GM23338 (cell line): ENCODE data around the gene FOXRED1. TPM values are rescaled to one million over a fixed set of nuclear protein-coding genes. Genes with fewer than 3 reads are reported as not detected.

Experiments used
- ATAC-seq: fragments of 200-7000 bp; cut with Tn5 transposase; 3 replicates; pipeline ENCODE4 v1.9.1; 2020
- DNase-seq: peaks from one replicate; pipeline ENCODE4 v3.0.0-alpha.2; 2015; ENCODE audit warnings: low spot score
- H2AFZ ChIP-seq: fragments of 200-600 bp; sonication (generic); 2 replicates; pipeline ENCODE4 v1.8.0; 2016; ENCODE audit warnings: antibody characterized with exemption, mild to moderate bottlenecking, moderate library complexity
- H3F3A ChIP-seq: fragments of 200-600 bp; sonication (generic); replicated peaks from 2 replicates; pipeline ENCODE4 v1.8.0; 2017; ENCODE audit warnings: antibody characterized with exemption, mixed run types, low read depth
- H3K27ac ChIP-seq: fragments of 200-600 bp; sonication (generic); 2 replicates; pipeline ENCODE4 v1.6.1; 2016; ENCODE audit warnings: low read depth
- H3K27me3 ChIP-seq: fragments of 200-600 bp; sonication (generic); 2 replicates; pipeline ENCODE4 v1.8.0; 2016; ENCODE audit warnings: mild to moderate bottlenecking, mixed run types, moderate library complexity; ENCODE audit not compliant: insufficient read depth
- H3K36me3 ChIP-seq: fragments of 200-600 bp; sonication (generic); 2 replicates; pipeline ENCODE4 v1.8.0; 2016; ENCODE audit warnings: mild to moderate bottlenecking; ENCODE audit not compliant: insufficient read depth
- H3K4me1 ChIP-seq: fragments of 200-600 bp; sonication (generic); 2 replicates; pipeline ENCODE4 v1.8.0; 2016; ENCODE audit warnings: mild to moderate bottlenecking, moderate library complexity; ENCODE audit not compliant: insufficient read depth
- H3K4me2 ChIP-seq: fragments of 200-600 bp; sonication (generic); 2 replicates; pipeline ENCODE4 v1.7.1; 2017; ENCODE audit warnings: mixed run types
- H3K4me3 ChIP-seq: fragments of 200-600 bp; sonication (generic); 2 replicates; pipeline ENCODE4 v1.6.1; 2016; ENCODE audit warnings: mixed run types
- H3K79me2 ChIP-seq: fragments of 200-600 bp; sonication (generic); replicated peaks from 2 replicates; pipeline ENCODE4 v1.8.0; 2017; ENCODE audit warnings: mild to moderate bottlenecking; ENCODE audit not compliant: insufficient read depth
- H3K9me2 ChIP-seq: fragments of 200-600 bp; sonication (generic); 2 replicates; pipeline ENCODE4 v1.8.0; 2017; ENCODE audit not compliant: insufficient read depth
- H4K20me1 ChIP-seq: fragments of 200-600 bp; sonication (generic); replicated peaks from 2 replicates; pipeline ENCODE4 v1.8.0; 2017; ENCODE audit warnings: mild to moderate bottlenecking; ENCODE audit not compliant: insufficient read depth
- H3K27ac Mint-ChIP-seq: 2 replicates; pipeline ENCODE4 v1.8.0; 2020; ENCODE audit warnings: inconsistent platforms, mild to moderate bottlenecking, moderate library complexity, mixed read lengths
- H3K27me3 Mint-ChIP-seq: 3 replicates; pipeline ENCODE4 v1.8.0; 2022; ENCODE audit warnings: low read depth, mild to moderate bottlenecking, moderate library complexity, mixed read lengths, inconsistent platforms; ENCODE audit not compliant: insufficient read depth, poor library complexity
- H3K36me3 Mint-ChIP-seq: 3 replicates; pipeline ENCODE4 v1.8.0; 2021; ENCODE audit warnings: low read depth, mild to moderate bottlenecking, inconsistent platforms, moderate library complexity, mixed read lengths
- H3K4me1 Mint-ChIP-seq: 3 replicates; pipeline ENCODE4 v1.8.0; 2020; ENCODE audit warnings: mild to moderate bottlenecking, inconsistent platforms, mixed read lengths
- H3K4me3 Mint-ChIP-seq: 3 replicates; pipeline ENCODE4 v1.8.0; 2021; ENCODE audit warnings: moderate library complexity, mild to moderate bottlenecking, inconsistent platforms, mixed read lengths
- H3K9me3 Mint-ChIP-seq: 3 replicates; pipeline ENCODE4 v1.8.0; 2020; ENCODE audit warnings: moderate library complexity, mild to moderate bottlenecking, inconsistent platforms, mixed read lengths
- CREB1 ChIP-seq: fragments of 250-450 bp; sonication (Bioruptor Pico); IDR thresholded peaks from 2 replicates; pipeline ENCODE4 v1.5.0; 2020; ENCODE audit warnings: low read depth, mild to moderate bottlenecking, moderate library complexity
- EZH2 ChIP-seq: fragments of 200-600 bp; sonication (generic); IDR thresholded peaks from one replicate; pipeline ENCODE4 v1.8.0; 2017; ENCODE audit warnings: antibody characterized with exemption, mild to moderate bottlenecking, low read depth; ENCODE audit not compliant: unreplicated experiment
- EZH2phosphoT487 ChIP-seq: fragments of 200-600 bp; sonication (generic); IDR thresholded peaks from one replicate; pipeline ENCODE4 v1.8.1; 2018; ENCODE audit warnings: antibody characterized with exemption; ENCODE audit not compliant: unreplicated experiment
- JUNB ChIP-seq: IDR thresholded peaks from one replicate; pipeline ENCODE4 v1.6.1; 2016; ENCODE audit warnings: antibody characterized with exemption; ENCODE audit not compliant: unreplicated experiment
- NANOG ChIP-seq: IDR thresholded peaks from 2 replicates; pipeline ENCODE4 v1.6.1; 2016; ENCODE audit warnings: antibody characterized with exemption, borderline replicate concordance
- POLR2AphosphoS5 ChIP-seq: IDR thresholded peaks from 2 replicates; pipeline ENCODE4 v1.6.1; 2016; ENCODE audit warnings: antibody characterized with exemption, low read depth
- STAT1 ChIP-seq: IDR thresholded peaks from one replicate; pipeline ENCODE4 v1.6.1; 2016; ENCODE audit warnings: antibody characterized with exemption; ENCODE audit not compliant: unreplicated experiment
- ZNF331 ChIP-seq: fragments of 250-450 bp; sonication (Bioruptor Pico); IDR thresholded peaks from 2 replicates; pipeline ENCODE4 v1.5.0; 2020; ENCODE audit warnings: low read depth, mild to moderate bottlenecking, moderate library complexity
- polyA plus RNA-seq: library from polyadenylated mRNA; unstranded; fragments of >200 nt; fragmentation: Nextera tagmentation; extraction: Ambion mirVana; gene quantifications from 2 replicates; pipeline ENCODE4 v1.2.1, GENCODE V29; 2016
- total RNA-seq: library from RNA; depleted of rRNA; stranded (reverse); fragments of >200 nt; shearing (Covaris generic); gene quantifications from 2 replicates; pipeline ENCODE4 v1.2.3, GENCODE V29; 2014
- TF ChIP-seq, protein P1 (sequence below): fragments of 250-450 bp; sonication (Bioruptor Pico); IDR thresholded peaks from 2 replicates; pipeline ENCODE4 v1.5.0; 2020; ENCODE audit warnings: mild to moderate bottlenecking, moderate library complexity
- TF ChIP-seq, protein P2 (sequence below): IDR thresholded peaks from 2 replicates; pipeline ENCODE4 v1.6.1; 2016; ENCODE audit warnings: antibody characterized with exemption
- TF ChIP-seq, protein P3 (sequence below), 2 experiments: fragments of 200-600 bp in 1 of 2; sonication (generic) in 1 of 2; conservative IDR thresholded peaks; 2 replicates each; pipeline versions ENCODE4 v1.5.1 to v1.6.1; 2016 to 2017; ENCODE audit warnings: antibody characterized with exemption in 2 of 2, low read depth in 2 of 2, mild to moderate bottlenecking in 2 of 2, moderate library complexity in 1 of 2
- TF ChIP-seq, protein P4 (sequence below): IDR thresholded peaks from one replicate; pipeline ENCODE4 v1.6.1; 2018; ENCODE audit warnings: antibody characterized with exemption; ENCODE audit not compliant: unreplicated experiment

FOXRED1 gene
- total and polyA plus RNA-seq, 2 experiments from 2014 or later: 25.2 to 59.2 TPM

DNA sequence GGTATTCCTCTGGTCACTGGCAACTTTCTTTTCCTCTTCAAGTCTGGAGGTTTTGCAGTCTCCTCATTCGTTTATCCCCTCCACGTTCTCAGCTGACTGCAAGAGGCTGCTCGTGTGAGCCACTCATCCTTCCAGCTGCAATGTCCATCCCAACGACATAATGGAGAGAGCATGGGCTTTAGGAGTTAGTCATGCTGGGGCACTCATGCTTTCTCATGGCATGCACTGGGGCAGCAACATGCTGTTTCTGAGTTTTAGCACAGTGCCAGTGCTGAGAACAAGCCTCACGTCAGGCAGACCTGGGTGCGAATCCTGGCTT lies 42.0 kb downstream of the FOXRED1 start (continued):
- TF ChIP-seq STAT1 (no peak), EZH2 (no peak), POLR2AphosphoS5 (no peak)

DNA sequence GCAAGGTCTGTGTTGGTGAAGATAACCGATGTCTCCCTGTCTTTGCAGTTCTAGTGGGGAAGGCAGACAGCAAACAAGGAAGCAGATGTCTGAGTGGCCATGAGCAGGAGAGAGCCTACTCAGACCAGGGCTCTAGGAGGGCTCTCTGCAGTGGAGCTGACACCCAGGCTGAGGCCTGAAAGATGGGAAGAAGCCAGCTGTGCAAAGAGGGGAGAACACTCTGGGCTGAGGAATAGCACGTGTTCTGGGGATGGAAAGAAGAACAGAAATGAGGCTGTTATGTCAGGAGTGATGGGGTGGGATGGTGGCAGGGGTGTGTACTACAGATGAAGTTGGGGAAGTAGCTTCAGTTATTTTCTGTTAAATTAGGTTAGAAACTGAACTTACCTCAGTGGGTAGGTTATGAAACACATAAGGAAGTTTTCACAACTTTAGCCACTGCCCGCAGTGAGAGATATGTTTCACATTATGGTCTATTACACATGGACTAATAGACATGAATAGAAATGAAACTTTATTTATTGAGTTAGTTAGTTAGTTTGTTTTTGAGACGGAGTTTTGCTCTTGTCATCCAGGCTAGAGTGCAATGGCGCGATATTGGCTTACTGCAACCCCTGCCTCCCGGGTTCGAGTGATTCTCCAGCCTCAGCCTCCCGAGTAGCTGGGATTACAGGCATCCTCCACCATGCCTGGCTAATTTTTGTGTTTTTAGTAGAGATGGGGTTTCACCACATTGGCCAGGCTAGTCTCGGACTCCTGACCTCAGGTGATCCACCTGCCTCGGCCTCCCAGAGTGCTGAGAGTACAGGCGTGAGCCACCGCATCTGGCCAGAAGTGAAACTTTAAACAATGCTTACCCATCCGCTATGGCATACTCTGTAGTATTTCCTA lies 42.7 kb downstream of the FOXRED1 start:
- H3K79me2 ChIP-seq: no peaks in the 10 kb centered on the region
- no peaks in the 10 kb centered on the region for H3F3A ChIP-seq
- Mint-ChIP-seq H3K4me3 (no peak overlapping the region), H3K4me1 (peaks cover 2% of the 10 kb centered on the region; the same call in 1 of the 3 replicates), H3K27ac (no peak overlapping the region), H3K36me3 (peaks cover 28% of the 10 kb centered on the region), H3K27me3 (no peaks in the 10 kb centered on the region), H3K9me3 (no peaks in the 10 kb centered on the region)
- H3K27me3 ChIP-seq: no peaks in the 10 kb centered on the region
- no peak overlapping the region for H3K4me2 ChIP-seq
- DNase-seq (no peak), ATAC-seq (no peak)
- H2AFZ ChIP-seq: no peak overlapping the region
- no peak overlapping the region for H3K27ac ChIP-seq
- no peaks in the 10 kb centered on the region for H4K20me1 ChIP-seq
- H3K4me1 ChIP-seq: no peaks in the 10 kb centered on the region
- H3K9me2 ChIP-seq: no peaks in the 10 kb centered on the region
- no peaks in the 10 kb centered on the region for H3K36me3 ChIP-seq
- no peak overlapping the region for H3K4me3 ChIP-seq
- TF ChIP-seq STAT1: no peak
- TF ChIP-seq POLR2AphosphoS5: no peak
- TF ChIP-seq, protein P1, sequence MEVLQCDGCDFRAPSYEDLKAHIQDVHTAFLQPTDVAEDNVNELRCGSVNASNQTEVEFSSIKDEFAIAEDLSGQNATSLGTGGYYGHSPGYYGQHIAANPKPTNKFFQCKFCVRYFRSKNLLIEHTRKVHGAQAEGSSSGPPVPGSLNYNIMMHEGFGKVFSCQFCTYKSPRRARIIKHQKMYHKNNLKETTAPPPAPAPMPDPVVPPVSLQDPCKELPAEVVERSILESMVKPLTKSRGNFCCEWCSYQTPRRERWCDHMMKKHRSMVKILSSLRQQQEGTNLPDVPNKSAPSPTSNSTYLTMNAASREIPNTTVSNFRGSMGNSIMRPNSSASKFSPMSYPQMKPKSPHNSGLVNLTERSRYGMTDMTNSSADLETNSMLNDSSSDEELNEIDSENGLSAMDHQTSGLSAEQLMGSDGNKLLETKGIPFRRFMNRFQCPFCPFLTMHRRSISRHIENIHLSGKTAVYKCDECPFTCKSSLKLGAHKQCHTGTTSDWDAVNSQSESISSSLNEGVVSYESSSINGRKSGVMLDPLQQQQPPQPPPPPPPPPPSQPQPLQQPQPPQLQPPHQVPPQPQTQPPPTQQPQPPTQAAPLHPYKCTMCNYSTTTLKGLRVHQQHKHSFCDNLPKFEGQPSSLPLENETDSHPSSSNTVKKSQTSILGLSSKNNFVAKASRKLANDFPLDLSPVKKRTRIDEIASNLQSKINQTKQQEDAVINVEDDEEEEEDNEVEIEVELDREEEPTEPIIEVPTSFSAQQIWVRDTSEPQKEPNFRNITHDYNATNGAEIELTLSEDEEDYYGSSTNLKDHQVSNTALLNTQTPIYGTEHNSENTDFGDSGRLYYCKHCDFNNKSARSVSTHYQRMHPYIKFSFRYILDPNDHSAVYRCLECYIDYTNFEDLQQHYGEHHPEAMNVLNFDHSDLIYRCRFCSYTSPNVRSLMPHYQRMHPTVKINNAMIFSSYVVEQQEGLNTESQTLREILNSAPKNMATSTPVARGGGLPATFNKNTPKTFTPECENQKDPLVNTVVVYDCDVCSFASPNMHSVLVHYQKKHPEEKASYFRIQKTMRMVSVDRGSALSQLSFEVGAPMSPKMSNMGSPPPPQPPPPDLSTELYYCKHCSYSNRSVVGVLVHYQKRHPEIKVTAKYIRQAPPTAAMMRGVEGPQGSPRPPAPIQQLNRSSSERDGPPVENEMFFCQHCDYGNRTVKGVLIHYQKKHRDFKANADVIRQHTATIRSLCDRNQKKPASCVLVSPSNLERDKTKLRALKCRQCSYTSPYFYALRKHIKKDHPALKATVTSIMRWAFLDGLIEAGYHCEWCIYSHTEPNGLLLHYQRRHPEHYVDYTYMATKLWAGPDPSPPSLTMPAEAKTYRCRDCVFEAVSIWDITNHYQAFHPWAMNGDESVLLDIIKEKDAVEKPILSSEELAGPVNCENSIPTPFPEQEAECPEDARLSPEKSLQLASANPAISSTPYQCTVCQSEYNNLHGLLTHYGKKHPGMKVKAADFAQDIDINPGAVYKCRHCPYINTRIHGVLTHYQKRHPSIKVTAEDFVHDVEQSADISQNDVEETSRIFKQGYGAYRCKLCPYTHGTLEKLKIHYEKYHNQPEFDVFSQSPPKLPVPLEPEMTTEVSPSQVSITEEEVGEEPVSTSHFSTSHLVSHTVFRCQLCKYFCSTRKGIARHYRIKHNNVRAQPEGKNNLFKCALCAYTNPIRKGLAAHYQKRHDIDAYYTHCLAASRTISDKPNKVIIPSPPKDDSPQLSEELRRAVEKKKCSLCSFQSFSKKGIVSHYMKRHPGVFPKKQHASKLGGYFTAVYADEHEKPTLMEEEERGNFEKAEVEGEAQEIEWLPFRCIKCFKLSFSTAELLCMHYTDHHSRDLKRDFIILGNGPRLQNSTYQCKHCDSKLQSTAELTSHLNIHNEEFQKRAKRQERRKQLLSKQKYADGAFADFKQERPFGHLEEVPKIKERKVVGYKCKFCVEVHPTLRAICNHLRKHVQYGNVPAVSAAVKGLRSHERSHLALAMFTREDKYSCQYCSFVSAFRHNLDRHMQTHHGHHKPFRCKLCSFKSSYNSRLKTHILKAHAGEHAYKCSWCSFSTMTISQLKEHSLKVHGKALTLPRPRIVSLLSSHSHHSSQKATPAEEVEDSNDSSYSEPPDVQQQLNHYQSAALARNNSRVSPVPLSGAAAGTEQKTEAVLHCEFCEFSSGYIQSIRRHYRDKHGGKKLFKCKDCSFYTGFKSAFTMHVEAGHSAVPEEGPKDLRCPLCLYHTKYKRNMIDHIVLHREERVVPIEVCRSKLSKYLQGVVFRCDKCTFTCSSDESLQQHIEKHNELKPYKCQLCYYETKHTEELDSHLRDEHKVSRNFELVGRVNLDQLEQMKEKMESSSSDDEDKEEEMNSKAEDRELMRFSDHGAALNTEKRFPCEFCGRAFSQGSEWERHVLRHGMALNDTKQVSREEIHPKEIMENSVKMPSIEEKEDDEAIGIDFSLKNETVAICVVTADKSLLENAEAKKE (CRISPR knock-in tag): no peak
- no peak for TF ChIP-seq ZNF331 (CRISPR knock-in tag)
- TF ChIP-seq, protein P2, sequence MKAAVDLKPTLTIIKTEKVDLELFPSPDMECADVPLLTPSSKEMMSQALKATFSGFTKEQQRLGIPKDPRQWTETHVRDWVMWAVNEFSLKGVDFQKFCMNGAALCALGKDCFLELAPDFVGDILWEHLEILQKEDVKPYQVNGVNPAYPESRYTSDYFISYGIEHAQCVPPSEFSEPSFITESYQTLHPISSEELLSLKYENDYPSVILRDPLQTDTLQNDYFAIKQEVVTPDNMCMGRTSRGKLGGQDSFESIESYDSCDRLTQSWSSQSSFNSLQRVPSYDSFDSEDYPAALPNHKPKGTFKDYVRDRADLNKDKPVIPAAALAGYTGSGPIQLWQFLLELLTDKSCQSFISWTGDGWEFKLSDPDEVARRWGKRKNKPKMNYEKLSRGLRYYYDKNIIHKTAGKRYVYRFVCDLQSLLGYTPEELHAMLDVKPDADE: no peak
- TF ChIP-seq, protein P3, sequence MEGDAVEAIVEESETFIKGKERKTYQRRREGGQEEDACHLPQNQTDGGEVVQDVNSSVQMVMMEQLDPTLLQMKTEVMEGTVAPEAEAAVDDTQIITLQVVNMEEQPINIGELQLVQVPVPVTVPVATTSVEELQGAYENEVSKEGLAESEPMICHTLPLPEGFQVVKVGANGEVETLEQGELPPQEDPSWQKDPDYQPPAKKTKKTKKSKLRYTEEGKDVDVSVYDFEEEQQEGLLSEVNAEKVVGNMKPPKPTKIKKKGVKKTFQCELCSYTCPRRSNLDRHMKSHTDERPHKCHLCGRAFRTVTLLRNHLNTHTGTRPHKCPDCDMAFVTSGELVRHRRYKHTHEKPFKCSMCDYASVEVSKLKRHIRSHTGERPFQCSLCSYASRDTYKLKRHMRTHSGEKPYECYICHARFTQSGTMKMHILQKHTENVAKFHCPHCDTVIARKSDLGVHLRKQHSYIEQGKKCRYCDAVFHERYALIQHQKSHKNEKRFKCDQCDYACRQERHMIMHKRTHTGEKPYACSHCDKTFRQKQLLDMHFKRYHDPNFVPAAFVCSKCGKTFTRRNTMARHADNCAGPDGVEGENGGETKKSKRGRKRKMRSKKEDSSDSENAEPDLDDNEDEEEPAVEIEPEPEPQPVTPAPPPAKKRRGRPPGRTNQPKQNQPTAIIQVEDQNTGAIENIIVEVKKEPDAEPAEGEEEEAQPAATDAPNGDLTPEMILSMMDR (conservative IDR thresholded peaks at IDR 0.05; ENCODE audit: low read depth in 2 of 2): no peak
- TF ChIP-seq CREB1 (CRISPR knock-in tag): no peak
- no peak for TF ChIP-seq EZH2phosphoT487
- TF ChIP-seq, protein P4, sequence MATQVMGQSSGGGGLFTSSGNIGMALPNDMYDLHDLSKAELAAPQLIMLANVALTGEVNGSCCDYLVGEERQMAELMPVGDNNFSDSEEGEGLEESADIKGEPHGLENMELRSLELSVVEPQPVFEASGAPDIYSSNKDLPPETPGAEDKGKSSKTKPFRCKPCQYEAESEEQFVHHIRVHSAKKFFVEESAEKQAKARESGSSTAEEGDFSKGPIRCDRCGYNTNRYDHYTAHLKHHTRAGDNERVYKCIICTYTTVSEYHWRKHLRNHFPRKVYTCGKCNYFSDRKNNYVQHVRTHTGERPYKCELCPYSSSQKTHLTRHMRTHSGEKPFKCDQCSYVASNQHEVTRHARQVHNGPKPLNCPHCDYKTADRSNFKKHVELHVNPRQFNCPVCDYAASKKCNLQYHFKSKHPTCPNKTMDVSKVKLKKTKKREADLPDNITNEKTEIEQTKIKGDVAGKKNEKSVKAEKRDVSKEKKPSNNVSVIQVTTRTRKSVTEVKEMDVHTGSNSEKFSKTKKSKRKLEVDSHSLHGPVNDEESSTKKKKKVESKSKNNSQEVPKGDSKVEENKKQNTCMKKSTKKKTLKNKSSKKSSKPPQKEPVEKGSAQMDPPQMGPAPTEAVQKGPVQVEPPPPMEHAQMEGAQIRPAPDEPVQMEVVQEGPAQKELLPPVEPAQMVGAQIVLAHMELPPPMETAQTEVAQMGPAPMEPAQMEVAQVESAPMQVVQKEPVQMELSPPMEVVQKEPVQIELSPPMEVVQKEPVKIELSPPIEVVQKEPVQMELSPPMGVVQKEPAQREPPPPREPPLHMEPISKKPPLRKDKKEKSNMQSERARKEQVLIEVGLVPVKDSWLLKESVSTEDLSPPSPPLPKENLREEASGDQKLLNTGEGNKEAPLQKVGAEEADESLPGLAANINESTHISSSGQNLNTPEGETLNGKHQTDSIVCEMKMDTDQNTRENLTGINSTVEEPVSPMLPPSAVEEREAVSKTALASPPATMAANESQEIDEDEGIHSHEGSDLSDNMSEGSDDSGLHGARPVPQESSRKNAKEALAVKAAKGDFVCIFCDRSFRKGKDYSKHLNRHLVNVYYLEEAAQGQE: no peak
- TF ChIP-seq EZH2: no peak
- no peak for TF ChIP-seq JUNB
- no peak for TF ChIP-seq NANOG
